ENCODE data around the gene RAB37. TPM values are rescaled to one million over a fixed set of nuclear protein-coding genes. Genes with fewer than 3 reads are reported as not detected.

Gene RAB37
- total RNA-seq, 1 experiment from 2014 or later: 1.5 TPM

DNA sequence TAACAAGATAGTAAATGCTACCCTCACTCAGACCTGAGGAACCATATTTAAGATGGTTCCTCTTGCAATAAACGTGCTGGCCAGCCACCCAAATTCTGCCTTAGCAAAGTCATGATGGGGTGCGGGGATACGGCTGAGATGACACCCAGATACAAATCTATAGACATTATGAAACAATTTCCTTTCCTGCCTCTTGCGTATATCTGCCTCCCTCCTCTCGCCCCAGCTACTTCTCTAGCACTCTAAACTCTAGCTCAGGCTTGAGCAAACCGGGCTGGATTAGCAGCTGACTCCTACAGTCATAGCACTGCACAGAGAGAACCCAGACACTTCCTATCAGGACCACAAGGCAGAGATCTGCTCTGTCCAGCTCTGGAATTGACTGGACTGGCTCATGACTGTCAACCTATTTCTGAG lies 46.6 kb upstream of the RAB37 start:
- no peak for ATAC-seq
- POLR2A ChIA-PET: no interaction called here
- CTCF ChIA-PET: interaction anchor here (0.5 to 1.1 kb wide), 3 partner anchors 51 to 455 kb away, joined by 3 to 6 read pairs (median 5); no protein-coding TSS in a partner anchor
- H3K9me3 ChIP-seq (ENCODE audit: control insufficient read depth, insufficient read depth, low read depth, low read length): no peaks in the 10 kb centered on the region
- DNase-seq (ENCODE audit: low read depth, low spot score): no peak
- no peaks in the 10 kb centered on the region for H3K36me3 ChIP-seq (ENCODE audit: control insufficient read depth, insufficient read depth, low read length)
- H3K4me3 ChIP-seq (ENCODE audit: low read depth in 2 of 2, low read length in 2 of 2): no peak overlapping the region
- H3K27ac ChIP-seq (ENCODE audit: low read length): no peak overlapping the region
- TF ChIP-seq, protein P1, sequence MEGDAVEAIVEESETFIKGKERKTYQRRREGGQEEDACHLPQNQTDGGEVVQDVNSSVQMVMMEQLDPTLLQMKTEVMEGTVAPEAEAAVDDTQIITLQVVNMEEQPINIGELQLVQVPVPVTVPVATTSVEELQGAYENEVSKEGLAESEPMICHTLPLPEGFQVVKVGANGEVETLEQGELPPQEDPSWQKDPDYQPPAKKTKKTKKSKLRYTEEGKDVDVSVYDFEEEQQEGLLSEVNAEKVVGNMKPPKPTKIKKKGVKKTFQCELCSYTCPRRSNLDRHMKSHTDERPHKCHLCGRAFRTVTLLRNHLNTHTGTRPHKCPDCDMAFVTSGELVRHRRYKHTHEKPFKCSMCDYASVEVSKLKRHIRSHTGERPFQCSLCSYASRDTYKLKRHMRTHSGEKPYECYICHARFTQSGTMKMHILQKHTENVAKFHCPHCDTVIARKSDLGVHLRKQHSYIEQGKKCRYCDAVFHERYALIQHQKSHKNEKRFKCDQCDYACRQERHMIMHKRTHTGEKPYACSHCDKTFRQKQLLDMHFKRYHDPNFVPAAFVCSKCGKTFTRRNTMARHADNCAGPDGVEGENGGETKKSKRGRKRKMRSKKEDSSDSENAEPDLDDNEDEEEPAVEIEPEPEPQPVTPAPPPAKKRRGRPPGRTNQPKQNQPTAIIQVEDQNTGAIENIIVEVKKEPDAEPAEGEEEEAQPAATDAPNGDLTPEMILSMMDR (IDR thresholded peaks at IDR 0.05): no peak
- TF ChIP-seq TCF7L2 (IDR thresholded peaks at IDR 0.05; ENCODE audit: low read depth, low read length): no peak
- in situ Hi-C loops (cut with HindIII; ENCODE audit: low pct_unique_long_range_greater_than_20kb, low sequenced_read_pairs): no loop called here
- peaks cover 8% of the 10 kb centered on the region for H3K27me3 ChIP-seq (ENCODE audit: control insufficient read depth, insufficient read depth, low read length)
- no peaks in the 10 kb centered on the region for H3K4me1 ChIP-seq (ENCODE audit: control insufficient read depth, insufficient read depth, low read length)
- intact Hi-C loops (cut with micrococcal nuclease; ENCODE audit: unreplicated experiment): no loop called here
- BruUV-seq (replicated peaks): no TSS peak

DNA sequence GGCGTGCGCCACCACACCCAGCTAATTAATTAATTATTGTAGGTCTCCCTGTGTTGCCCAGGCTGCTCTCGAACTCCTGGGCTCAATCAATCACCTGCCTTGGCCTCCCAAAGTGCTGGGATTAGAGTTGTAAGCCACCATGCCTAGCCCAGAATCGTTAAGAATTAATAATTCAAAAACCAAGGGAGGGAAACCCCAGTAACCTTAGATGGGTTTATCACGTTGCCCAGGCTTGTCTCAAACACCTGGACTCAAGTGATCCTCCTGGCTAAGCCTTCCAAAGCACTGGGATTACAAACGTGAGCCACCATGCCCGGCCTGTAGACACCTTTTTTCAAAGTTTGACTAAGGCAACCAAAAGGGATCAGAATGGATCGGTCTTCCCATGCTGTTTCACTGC lies 45.9 kb upstream of the RAB37 start:
- POLR2A ChIA-PET: no interaction called here
- ATAC-seq (no peak), DNase-seq (ENCODE audit: low read depth, low spot score) (no peak)
- intact Hi-C loops (cut with micrococcal nuclease; ENCODE audit: unreplicated experiment): no loop called here
- TF ChIP-seq, protein P2, sequence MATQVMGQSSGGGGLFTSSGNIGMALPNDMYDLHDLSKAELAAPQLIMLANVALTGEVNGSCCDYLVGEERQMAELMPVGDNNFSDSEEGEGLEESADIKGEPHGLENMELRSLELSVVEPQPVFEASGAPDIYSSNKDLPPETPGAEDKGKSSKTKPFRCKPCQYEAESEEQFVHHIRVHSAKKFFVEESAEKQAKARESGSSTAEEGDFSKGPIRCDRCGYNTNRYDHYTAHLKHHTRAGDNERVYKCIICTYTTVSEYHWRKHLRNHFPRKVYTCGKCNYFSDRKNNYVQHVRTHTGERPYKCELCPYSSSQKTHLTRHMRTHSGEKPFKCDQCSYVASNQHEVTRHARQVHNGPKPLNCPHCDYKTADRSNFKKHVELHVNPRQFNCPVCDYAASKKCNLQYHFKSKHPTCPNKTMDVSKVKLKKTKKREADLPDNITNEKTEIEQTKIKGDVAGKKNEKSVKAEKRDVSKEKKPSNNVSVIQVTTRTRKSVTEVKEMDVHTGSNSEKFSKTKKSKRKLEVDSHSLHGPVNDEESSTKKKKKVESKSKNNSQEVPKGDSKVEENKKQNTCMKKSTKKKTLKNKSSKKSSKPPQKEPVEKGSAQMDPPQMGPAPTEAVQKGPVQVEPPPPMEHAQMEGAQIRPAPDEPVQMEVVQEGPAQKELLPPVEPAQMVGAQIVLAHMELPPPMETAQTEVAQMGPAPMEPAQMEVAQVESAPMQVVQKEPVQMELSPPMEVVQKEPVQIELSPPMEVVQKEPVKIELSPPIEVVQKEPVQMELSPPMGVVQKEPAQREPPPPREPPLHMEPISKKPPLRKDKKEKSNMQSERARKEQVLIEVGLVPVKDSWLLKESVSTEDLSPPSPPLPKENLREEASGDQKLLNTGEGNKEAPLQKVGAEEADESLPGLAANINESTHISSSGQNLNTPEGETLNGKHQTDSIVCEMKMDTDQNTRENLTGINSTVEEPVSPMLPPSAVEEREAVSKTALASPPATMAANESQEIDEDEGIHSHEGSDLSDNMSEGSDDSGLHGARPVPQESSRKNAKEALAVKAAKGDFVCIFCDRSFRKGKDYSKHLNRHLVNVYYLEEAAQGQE (IDR thresholded peaks at IDR 0.05; ENCODE audit: insufficient read depth in 1 of 2, low read depth in 2 of 2, low read length in 1 of 2): no peak
- TF ChIP-seq SIN3A (IDR thresholded peaks at IDR 0.05; ENCODE audit: borderline replicate concordance, insufficient read depth, low read depth, low read length): no peak
- TF ChIP-seq, protein P1 (IDR thresholded peaks at IDR 0.05): no peak
- TF ChIP-seq POLR2AphosphoS5 (IDR thresholded peaks at IDR 0.05; ENCODE audit: low read depth, low read length): no peak
- no peak for TF ChIP-seq TCF7L2 (IDR thresholded peaks at IDR 0.05; ENCODE audit: low read depth, low read length)
- H3K36me3 ChIP-seq (ENCODE audit: control insufficient read depth, insufficient read depth, low read length): no peaks in the 10 kb centered on the region
- H3K4me1 ChIP-seq (ENCODE audit: control insufficient read depth, insufficient read depth, low read length): no peaks in the 10 kb centered on the region
- H3K27ac ChIP-seq (ENCODE audit: low read length): no peak overlapping the region
- no TSS peak for BruUV-seq (replicated peaks)
- H3K9me3 ChIP-seq (ENCODE audit: control insufficient read depth, insufficient read depth, low read depth, low read length): no peaks in the 10 kb centered on the region
- H3K4me3 ChIP-seq (ENCODE audit: low read depth in 2 of 2, low read length in 2 of 2): no peak overlapping the region
- CTCF ChIA-PET: no interaction called here
- H3K27me3 ChIP-seq (ENCODE audit: control insufficient read depth, insufficient read depth, low read length): peaks cover 8% of the 10 kb centered on the region
- in situ Hi-C loops (cut with HindIII; ENCODE audit: low pct_unique_long_range_greater_than_20kb, low sequenced_read_pairs): no loop called here
